Stimulated activated CD8-positive, alpha-beta memory T cell treated with anti-CD3 and anti-CD28 coated beads, Interleukin-15, amount 100 ng/mL, for 24 hours (primary cell): ENCODE data around the gene PTPN5.
A peak's percentile ranks its signal among the peaks of the same experiment; 100 is the strongest.
"Not testable (repeated sequence)": the region's sequence is repeated elsewhere in the genome, so short reads cannot be mapped to it uniquely, and the experiment has no call there.

Experiments
- DNase-seq: peaks from one replicate; pipeline ENCODE4 v3.0.0-alpha.2; 2020; ENCODE audit warnings: low read depth

The PTPN5 gene

GRCh38 chr11:18791207-18791968 lies at the start of gene PTPN5:
Gene PTPN5, minus strand, starts transcription at chr11:18791798. Its CDS starts 19,840 bp downstream, at chr11:18771958.
- DNase-seq = no peak

GRCh38 chr11:18836417-18836816 lies 44.8 kb upstream of the PTPN5 start:
- no peak for DNase-seq

GRCh38 chr11:18834754-18835466 lies 43.3 kb upstream of the PTPN5 start:
- no peak for DNase-seq

GRCh38 chr11:18820160-18820559 lies 28.6 kb upstream of the PTPN5 start:
- not testable (repeated sequence) for DNase-seq

- no peak for DNase-seq
These were observed 12.8 kb upstream of the PTPN5 start for GRCh38 chr11:18804199-18804999.

GRCh38 chr11:18802381-18803257 lies 11.0 kb upstream of the PTPN5 start:
- no peak for DNase-seq

- no peak for DNase-seq
These were observed 7.3 kb upstream of the PTPN5 start for GRCh38 chr11:18798799-18799469.

GRCh38 chr11:18794956-18795355 lies 3.4 kb upstream of the PTPN5 start:
- DNase-seq = no peak

- DNase-seq = no peak
These were observed 1.2 kb upstream of the PTPN5 start for GRCh38 chr11:18792827-18793226.

GRCh38 chr11:18791969-18792628 lies 501 bp upstream of the PTPN5 start:
- DNase-seq = no peak

- no peak for DNase-seq
These were observed 753 bp downstream of the PTPN5 start for GRCh38 chr11:18790883-18791206.

- DNase-seq = no peak
These were observed 1.7 kb downstream of the PTPN5 start for GRCh38 chr11:18789942-18790341.

GRCh38 chr11:18785411-18785810 lies 6.2 kb downstream of the PTPN5 start:
- DNase-seq = no peak

GRCh38 chr11:18780896-18781295 lies 10.7 kb downstream of the PTPN5 start:
- DNase-seq = no peak

GRCh38 chr11:18780329-18780728 lies 11.3 kb downstream of the PTPN5 start:
- DNase-seq = no peak

- no peak for DNase-seq
These were observed 13.1 kb downstream of the PTPN5 start for GRCh38 chr11:18778468-18778867.

GRCh38 chr11:18776324-18776723 lies 15.3 kb downstream of the PTPN5 start:
- DNase-seq = no peak

GRCh38 chr11:18775492-18776292 lies 15.9 kb downstream of the PTPN5 start:
- DNase-seq = peak; percentile 44

- DNase-seq = no peak
These were observed 16.8 kb downstream of the PTPN5 start for GRCh38 chr11:18774801-18775200.

GRCh38 chr11:18773681-18774080 lies 17.9 kb downstream of the PTPN5 start:
- no peak for DNase-seq
